NCI-H2107 (cell line): ENCODE measurements around the gene ST6GAL2.

Experiments used
- DNase-seq: peaks from one replicate; lab custom pipeline; 2025; lab: John Stamatoyannopoulos, UW

Gene ST6GAL2

GRCh38 chr2:106864051-106864450, 21.9 kb downstream of the ST6GAL2 start:
- DNase-seq = no peak

GRCh38 chr2:106863387-106863786, 22.6 kb downstream of the ST6GAL2 start:
- no peak for DNase-seq

- no peak for DNase-seq
Measured at GRCh38 chr2:106859498-106859897, 26.5 kb downstream of the ST6GAL2 start.

- no peak for DNase-seq
Measured at GRCh38 chr2:106858810-106859209, 27.2 kb downstream of the ST6GAL2 start.

GRCh38 chr2:106857882-106858478, 28.0 kb downstream of the ST6GAL2 start:
- no peak for DNase-seq

GRCh38 chr2:106853631-106854030, 32.3 kb downstream of the ST6GAL2 start:
- DNase-seq = no peak

- DNase-seq = no peak
Measured at GRCh38 chr2:106851881-106852501, 34.0 kb downstream of the ST6GAL2 start.

- DNase-seq = no peak
Measured at GRCh38 chr2:106851087-106851874, 34.7 kb downstream of the ST6GAL2 start.

- DNase-seq = no peak
Measured at GRCh38 chr2:106849253-106849652, 36.7 kb downstream of the ST6GAL2 start.

GRCh38 chr2:106847366-106847765, 38.6 kb downstream of the ST6GAL2 start:
- DNase-seq = no peak

GRCh38 chr2:106845716-106846115, 40.3 kb downstream of the ST6GAL2 start:
- DNase-seq = no peak

- DNase-seq = no peak
Measured at GRCh38 chr2:106843910-106844250, 42.1 kb downstream of the ST6GAL2 start.

GRCh38 chr2:106843001-106843909, 42.7 kb downstream of the ST6GAL2 start:
- no peak for DNase-seq

- no peak for DNase-seq
Measured at GRCh38 chr2:106841886-106842645, 43.9 kb downstream of the ST6GAL2 start.

GRCh38 chr2:106840818-106841217, 45.1 kb downstream of the ST6GAL2 start:
- DNase-seq = no peak

GRCh38 chr2:106839849-106840595, 45.9 kb downstream of the ST6GAL2 start:
- DNase-seq = no peak

- DNase-seq = no peak
Measured at GRCh38 chr2:106833256-106833655, 52.7 kb downstream of the ST6GAL2 start.

- DNase-seq = no peak
Measured at GRCh38 chr2:106831816-106832569, 54.0 kb downstream of the ST6GAL2 start.

- no peak for DNase-seq
Measured at GRCh38 chr2:106831241-106831640, 54.7 kb downstream of the ST6GAL2 start.

- DNase-seq = no peak
Measured at GRCh38 chr2:106830191-106830590, 55.8 kb downstream of the ST6GAL2 start.
